Right ventricle myocardium inferior (tissue), 1 donor: Measurements from ENCODE around the gene MPP3. TPM values are rescaled to one million over a fixed set of nuclear protein-coding genes. Genes with fewer than 3 reads are reported as not detected.
"Not testable (repeated sequence)": the region's sequence is repeated elsewhere in the genome, so short reads cannot be mapped to it uniquely, and the experiment has no call there.

ENCODE experiments used
- ATAC-seq: fragments of 200-7000 bp; cut with Tn5 transposase; one replicate; pipeline ENCODE4 v1.9.1; 2020; ENCODE audit warnings: mild to moderate bottlenecking, moderate library complexity
- DNase-seq: peaks from one replicate; pipeline ENCODE4 v3.0.0; 2021; ENCODE audit errors: missing footprints
- intact Hi-C: fragments of 100-400 bp; cut with DNase I; formaldehyde crosslinking; loops from one replicate; pipeline ENCODE4 v1.11.0; 2022
- long read RNA-seq: library from polyadenylated mRNA; unstranded; transcript quantifications from one replicate; pipeline ENCODE4 v2.0.0, GENCODE V29; 2021
- total RNA-seq: library from RNA; stranded (reverse); fragmentation: NEBNext Ultra II Directional; extraction: Animal tissue kit (Norgen Biotek cat#: 25700); gene quantifications from one replicate; pipeline ENCODE4 v1.2.1, GENCODE V29; 2021
- donor health status: DM: no; HTN: yes; CAD: no; lungs with severe emphysema.

MPP3 gene
- total RNA-seq: 43.0 TPM
- long read RNA-seq, partial matches to known transcripts: 11 of 23 reads
- long read RNA-seq, other reads (novel, unspliced or antisense): 11 of 23 reads

GRCh38 chr17:43832976-43833829 is at the start of gene MPP3:
MPP3 (minus strand) TSS chr17:43833146; CDS start chr17:43831906, 1,240 bp downstream.
- intact Hi-C loops: loop anchor here (5.0 kb wide), 1 partner anchor 56 kb away; the partner anchor contains the start of gene DUSP3
- DNase-seq (peak; percentile 87), ATAC-seq (peak; percentile 86)

GRCh38 chr17:43881758-43882505 is 49.0 kb upstream of the MPP3 start:
- DNase-seq: no peak
- intact Hi-C loops: no loop called here
- no peak for ATAC-seq

GRCh38 chr17:43881181-43881580 is 48.2 kb upstream of the MPP3 start:
- intact Hi-C loops: no loop called here
- no peak for ATAC-seq
- DNase-seq: peak; percentile 32

GRCh38 chr17:43880420-43880991 is 47.6 kb upstream of the MPP3 start:
- ATAC-seq (no peak), DNase-seq (peak; percentile 62)
- intact Hi-C loops: no loop called here

- DNase-seq (peak; percentile 57), ATAC-seq (no peak)
- intact Hi-C loops: loop anchor here (2.0 kb wide), 1 partner anchor 27 kb away; the partner anchor contains the start of gene MPP2
These were observed 46.9 kb upstream of the MPP3 start for GRCh38 chr17:43879723-43880419.

- peak; percentile 84 for DNase-seq
- intact Hi-C loops: loop anchor here (2.0 kb wide), 1 partner anchor 28 kb away; the partner anchor contains the start of gene MPP2
- ATAC-seq: peak; percentile 70
These were observed 45.6 kb upstream of the MPP3 start for GRCh38 chr17:43878260-43879175.

GRCh38 chr17:43877451-43878155 is 44.7 kb upstream of the MPP3 start:
- ATAC-seq: no peak
- intact Hi-C loops: loop anchor here (2.0 kb wide), 1 partner anchor 29 kb away; the partner anchor contains the start of gene MPP2
- DNase-seq: peak; percentile 33

GRCh38 chr17:43877031-43877430 is 44.1 kb upstream of the MPP3 start:
- intact Hi-C loops: no loop called here
- peak; percentile 1 for DNase-seq

GRCh38 chr17:43875476-43876147 is 42.7 kb upstream of the MPP3 start:
- DNase-seq (peak; percentile 11), ATAC-seq (no peak)
- intact Hi-C loops: no loop called here

More at GRCh38 chr17:43877031-43877430, 44.1 kb upstream of the MPP3 start:
- ATAC-seq: no peak

- intact Hi-C loops: no loop called here
- DNase-seq (peak; percentile 69), ATAC-seq (peak; percentile 47)
These were observed 41.3 kb upstream of the MPP3 start for GRCh38 chr17:43874293-43874692.

GRCh38 chr17:43873815-43874214 is 40.9 kb upstream of the MPP3 start:
- intact Hi-C loops: no loop called here
- DNase-seq: no peak
- no peak for ATAC-seq

GRCh38 chr17:43873091-43873490 is 40.1 kb upstream of the MPP3 start:
- intact Hi-C loops: no loop called here
- DNase-seq (no peak), ATAC-seq (no peak)

- DNase-seq (peak; percentile 17), ATAC-seq (no peak)
- intact Hi-C loops: no loop called here
These were observed 39.2 kb upstream of the MPP3 start for GRCh38 chr17:43871946-43872690.

GRCh38 chr17:43869031-43869430 is 36.1 kb upstream of the MPP3 start:
- DNase-seq, ATAC-seq, intact Hi-C loops: not testable (repeated sequence)

GRCh38 chr17:43868226-43868994 is 35.5 kb upstream of the MPP3 start:
- ATAC-seq (no peak), DNase-seq (no peak)
- intact Hi-C loops: no loop called here
